Heart right ventricle (tissue), 16 donors: ENCODE data around the gene SERP2. TPM values are rescaled to one million over a fixed set of nuclear protein-coding genes. Genes with fewer than 3 reads are reported as not detected.
A peak's percentile ranks its signal among the peaks of the same experiment; 100 is the strongest.

Experiments
- ATAC-seq, 8 donors: fragments of 200-7000 bp; cut with Tn5 transposase; one replicate each; pipeline ENCODE4 v1.9.1; 2020; ENCODE audit warnings: mild to moderate bottlenecking in 8 of 8, moderate library complexity in 8 of 8, moderate number of reproducible peaks in 1 of 8
- DNase-seq, 2 donors: peaks; one replicate each; pipeline ENCODE4 v3.0.0-alpha.2; 2020
- H3K27ac ChIP-seq, 10 donors: fragments of 200-600 bp; sonication (generic) in 2 of 10; one replicate each; pipeline versions ENCODE4 v1.5.0 to v1.8.0; 2020 to 2022; ENCODE audit warnings: mild to moderate bottlenecking in 3 of 10
- H3K27me3 ChIP-seq, 7 donors: fragments of 200-600 bp; one replicate each; pipeline ENCODE4 v1.8.0; 2021 to 2022; ENCODE audit warnings: mild to moderate bottlenecking in 2 of 7
- H3K36me3 ChIP-seq, 9 donors: fragments of 200-600 bp; sonication (generic) in 1 of 9; one replicate each; pipeline versions ENCODE4 v1.5.0 to v1.8.0; 2020 to 2022; ENCODE audit warnings: mild to moderate bottlenecking in 2 of 9
- H3K4me1 ChIP-seq, 9 donors: fragments of 200-600 bp; sonication (generic) in 1 of 9; one replicate each; pipeline versions ENCODE4 v1.5.0 to v1.8.0; 2020 to 2022; ENCODE audit warnings: mild to moderate bottlenecking in 4 of 9
- H3K4me3 ChIP-seq, 10 donors: fragments of 200-600 bp; sonication (generic) in 2 of 10; one replicate each; pipeline versions ENCODE4 v1.5.0 to v1.8.0; 2020 to 2022; ENCODE audit warnings: mild to moderate bottlenecking in 7 of 10, moderate library complexity in 2 of 10
- H3K9me3 ChIP-seq, 11 donors: fragments of 200-600 bp in 10 of 11; sonication (generic) in 2 of 11; one replicate each; pipeline versions ENCODE4 v1.5.0 to v1.8.0; 2013 to 2022; ENCODE audit warnings: mild to moderate bottlenecking in 2 of 11, control low read depth in 1 of 11, moderate library complexity in 1 of 11
- WGBS, 2 donors: extraction: QIAGEN DNeasy Blood & Tissue Kit; methylation state at CpG; one replicate each; pipeline ENCODE4 v1.1.7; 2013; ENCODE audit warnings: inconsistent platforms in 1 of 2; 5-methylcytosine and 5-hydroxymethylcytosine counted together
- intact Hi-C, 10 donors: fragments of 100-400 bp; cut with DNase I; formaldehyde crosslinking; loops; one replicate each; pipeline versions ENCODE4 v1.11.1 to v1.14.2; 2022
- polyA plus RNA-seq, 2 donors: library from polyadenylated mRNA; stranded (reverse); fragments of 200-250 nt; gene quantifications; one replicate each; pipeline ENCODE4 v1.2.3, GENCODE V29; 2013
- total RNA-seq, 10 donors: library from RNA; stranded (reverse); fragmentation: NEBNext Ultra II Directional in 3 of 10; extraction: Animal tissue kit (Norgen Biotek cat#: 25700) in 3 of 10; gene quantifications; one replicate each; pipeline versions ENCODE4 v1.2.1 to v1.2.4, GENCODE V29; 2021 to 2023
- TF ChIP-seq, protein P1 (sequence below), 9 donors: fragments of 200-600 bp; sonication (generic) in 2 of 9; IDR thresholded peaks; one replicate each; pipeline versions ENCODE4 v1.5.0 to v1.8.0; 2021 to 2022; ENCODE audit warnings: antibody characterized with exemption in 9 of 9, mild to moderate bottlenecking in 5 of 9, moderate library complexity in 1 of 9
- donor health status: Arrhythmogenic right ventricular cardiomyopathy.
- donor health status: ischemic (EF 13 %, LVEDD 7.1; RV severe dilation, severe dysfunction).
- donor health status: healthy with polysubstance abuse.
- donor health status: DM: no; HTN: yes; CAD: no.
- donor health status: DM: no; HTN: no; CAD: no.
- donor health status: ischemic (EF 25% LVEDD 6.9; RV normal size, moderate dysfunction).
- donor health status: ischemic (EF 25% LVEDD 5.7; RV mildly dilated, moderate dysfunction).
- donor health status: healthy.
- donor health status: DM: yes; HTN: yes; CAD: no.
- donor health status: Ischemic cardiomyopathy.
- donor health status: ischemic (EF 35%, LVEDD 5.7; RV mildly dilated, moderate dysfunction).
- donor health status: nonischemic (EF 11% LVEDD 7.7; RV severe dilation, severe dysfunction).
- donor health status: DM: yes; HTN: yes; CAD: no.
- donor health status: PGD.
- donor health status: ischemic (EF 29% LVEDD 5.4; RV normal size, mild dysfunction).
- donor health status: nonischemic (EF 23%, LVEDD 6.1; RV moderate dilation, normal function).

SERP2 gene
- total and polyA plus RNA-seq, 12 donors, result 10.0 to 20.4 (median 11.8) TPM

DNA sequence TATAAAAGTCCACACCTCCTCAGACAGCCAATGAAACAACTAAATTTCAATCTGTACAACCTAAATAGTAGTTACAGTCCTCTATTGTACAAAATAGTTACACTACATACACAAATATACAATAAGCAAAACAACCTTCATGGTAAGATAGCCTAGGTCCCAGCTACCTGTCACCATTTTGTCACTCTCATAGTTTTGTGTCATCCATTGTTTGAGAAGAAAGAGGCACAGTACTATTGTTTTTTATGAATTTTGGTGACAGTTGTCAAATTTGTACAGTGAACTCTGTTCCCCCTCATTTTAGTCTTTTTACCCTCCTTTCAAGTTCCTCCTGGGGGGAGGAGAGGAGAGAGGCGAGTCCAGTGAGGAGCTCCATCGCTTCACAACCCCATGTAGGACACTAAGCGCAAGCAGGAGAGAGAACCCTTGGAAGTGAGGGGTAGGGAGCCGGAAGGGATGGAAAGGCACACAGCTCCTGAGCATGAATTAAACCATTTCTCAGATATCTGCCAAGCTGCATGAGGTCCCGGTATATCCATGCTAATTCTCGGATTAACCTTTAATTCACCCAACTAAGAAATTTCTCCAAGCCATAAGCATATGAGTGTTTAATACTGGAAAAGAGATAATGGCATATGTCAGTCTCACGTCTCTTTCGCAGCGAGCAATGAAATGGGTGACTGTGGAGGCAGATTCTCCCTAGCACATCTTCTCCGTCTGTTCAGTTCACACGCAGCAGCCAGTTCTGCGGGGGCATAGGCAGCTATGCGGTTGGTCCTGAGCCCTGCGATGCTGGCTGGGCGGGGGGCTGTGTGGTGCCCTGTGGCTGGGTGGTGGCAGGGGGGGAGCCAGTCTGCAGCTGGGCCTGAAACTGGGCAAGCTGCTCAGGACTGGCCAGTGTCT, 60.5 kb downstream of the SERP2 start:
- DNase-seq, result no peak
- peaks cover 0 to 25% (median 15%) of the 10 kb centered on the region in 9 donors for H3K36me3 ChIP-seq
- TF ChIP-seq, protein P1, sequence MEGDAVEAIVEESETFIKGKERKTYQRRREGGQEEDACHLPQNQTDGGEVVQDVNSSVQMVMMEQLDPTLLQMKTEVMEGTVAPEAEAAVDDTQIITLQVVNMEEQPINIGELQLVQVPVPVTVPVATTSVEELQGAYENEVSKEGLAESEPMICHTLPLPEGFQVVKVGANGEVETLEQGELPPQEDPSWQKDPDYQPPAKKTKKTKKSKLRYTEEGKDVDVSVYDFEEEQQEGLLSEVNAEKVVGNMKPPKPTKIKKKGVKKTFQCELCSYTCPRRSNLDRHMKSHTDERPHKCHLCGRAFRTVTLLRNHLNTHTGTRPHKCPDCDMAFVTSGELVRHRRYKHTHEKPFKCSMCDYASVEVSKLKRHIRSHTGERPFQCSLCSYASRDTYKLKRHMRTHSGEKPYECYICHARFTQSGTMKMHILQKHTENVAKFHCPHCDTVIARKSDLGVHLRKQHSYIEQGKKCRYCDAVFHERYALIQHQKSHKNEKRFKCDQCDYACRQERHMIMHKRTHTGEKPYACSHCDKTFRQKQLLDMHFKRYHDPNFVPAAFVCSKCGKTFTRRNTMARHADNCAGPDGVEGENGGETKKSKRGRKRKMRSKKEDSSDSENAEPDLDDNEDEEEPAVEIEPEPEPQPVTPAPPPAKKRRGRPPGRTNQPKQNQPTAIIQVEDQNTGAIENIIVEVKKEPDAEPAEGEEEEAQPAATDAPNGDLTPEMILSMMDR (IDR thresholded peaks at IDR 0.05), result no peak
- peaks cover 0 to 36% (median 33%) of the 10 kb centered on the region in 9 donors for H3K4me1 ChIP-seq
- ATAC-seq, result no peak
- no peaks in the 10 kb centered on the region for H3K27me3 ChIP-seq
- intact Hi-C loops, result loop anchor here in 7 of 10 donors (2.0 to 10.0 kb wide), 9 partner anchors 37 to 289 kb away; partner anchors contain the start of gene SERP2 (in 1 of the 7)
- no peaks in the 10 kb centered on the region for H3K9me3 ChIP-seq
- H3K4me3 ChIP-seq, result peak overlapping the region; percentile 59 to 93 (median 70)
- WGBS, 2 donors, result 60 to 66% methylated on average over 15 of the region's 15 CpGs
- peak overlapping the region in 8 of 10 donors; percentile 47 to 99 (median 94) for H3K27ac ChIP-seq

DNA sequence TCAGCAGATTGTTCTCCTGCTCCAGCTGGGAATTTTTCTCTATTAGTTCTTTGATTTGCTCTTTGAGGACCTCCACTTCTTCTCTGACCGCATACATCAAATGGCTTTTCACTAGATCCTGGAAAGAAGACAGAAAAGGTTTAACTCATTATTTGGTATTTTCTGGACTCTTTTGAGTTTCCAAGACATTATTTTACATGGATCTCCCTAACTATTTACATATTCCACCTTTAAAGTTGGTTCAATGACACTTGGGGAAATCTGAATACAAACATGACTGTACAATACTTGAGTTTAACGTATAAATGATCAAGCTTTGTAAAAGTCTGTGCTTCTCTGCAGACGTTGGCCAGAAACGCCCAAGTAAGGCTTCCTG, 61.1 kb downstream of the SERP2 start:
- Histone ChIP-seq H3K36me3 (peaks cover 0 to 25% (median 15%) of the 10 kb centered on the region in 9 donors), H3K4me3 (peak overlapping the region; percentile 59 to 93 (median 70)), H3K27ac (peak overlapping the region in 8 of 10 donors; percentile 47 to 99 (median 94)), H3K9me3 (no peaks in the 10 kb centered on the region), H3K4me1 (peaks cover 0 to 41% (median 38%) of the 10 kb centered on the region in 9 donors), H3K27me3 (no peaks in the 10 kb centered on the region)
- no peak for DNase-seq
- intact Hi-C loops, result loop anchor here in 9 of 10 donors (2.0 to 10.0 kb wide), 16 partner anchors 37 to 527 kb away; partner anchors contain the start of gene SERP2 (in 1 of the 9)
- 6 to 8% methylated on average over 4 of the region's 4 CpGs for WGBS, 2 donors
- ATAC-seq, result no peak
- TF ChIP-seq, protein P1 (IDR thresholded peaks at IDR 0.05), result no peak

DNA sequence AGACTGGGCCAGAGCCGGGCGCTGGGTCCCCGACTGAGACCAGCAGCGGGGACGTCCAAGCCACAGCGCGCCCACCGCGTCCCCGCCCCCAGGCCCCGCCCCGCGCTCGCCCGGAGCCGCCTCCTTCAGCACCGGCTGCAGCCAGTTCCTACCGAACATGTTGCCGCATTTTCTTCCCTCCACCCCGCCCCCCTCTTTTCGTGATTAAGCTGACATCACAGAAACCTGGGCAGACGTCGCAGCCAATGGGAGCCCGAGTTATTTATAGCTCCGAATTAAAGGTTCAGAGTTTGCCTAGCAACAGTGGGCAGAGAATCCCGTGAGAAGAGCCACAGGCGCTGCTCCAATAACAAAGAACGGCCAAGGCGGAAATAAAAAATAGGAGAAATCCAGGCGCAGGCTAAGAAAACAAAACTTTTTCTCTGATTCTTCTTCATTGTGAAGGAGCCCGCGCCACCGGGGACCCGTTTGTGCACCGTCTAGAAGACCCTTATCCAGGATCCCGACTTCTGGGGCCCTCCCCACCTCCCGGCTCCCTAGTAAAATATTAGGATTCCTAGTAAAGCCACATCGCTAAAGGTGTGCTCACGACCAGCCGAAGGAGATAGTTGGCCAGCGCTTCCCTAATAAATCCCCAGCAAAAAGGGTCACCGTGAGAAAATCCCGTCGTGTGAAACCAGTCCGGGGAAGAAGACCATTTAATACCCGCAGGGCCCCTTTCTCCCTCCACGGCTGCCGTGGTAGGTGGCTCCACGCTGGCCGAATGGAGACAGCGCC, 61.7 kb downstream of the SERP2 start:
- Histone ChIP-seq H3K9me3 (no peaks in the 10 kb centered on the region), H3K36me3 (peaks cover 0 to 25% (median 15%) of the 10 kb centered on the region in 9 donors), H3K4me1 (peaks cover 0 to 42% (median 41%) of the 10 kb centered on the region in 9 donors), H3K27ac (peak overlapping the region; percentile 79 to 99 (median 94)), H3K27me3 (no peaks in the 10 kb centered on the region), H3K4me3 (peak overlapping the region; percentile 59 to 93 (median 70))
- WGBS, 2 donors, result 0 to 1% methylated on average over 51 of the region's 51 CpGs
- ATAC-seq (peak; percentile 79 to 87 (median 82)), DNase-seq (peak; percentile 91 to 98)
- intact Hi-C loops, result loop anchor here in 9 of 10 donors (2.0 to 10.0 kb wide), 15 partner anchors 48 to 528 kb away; partner anchors contain the start of gene SERP2 (in 1 of the 9)
- TF ChIP-seq, protein P1 (IDR thresholded peaks at IDR 0.05), result no peak
